ENCODE results near the gene TXNDC11.

DNA sequence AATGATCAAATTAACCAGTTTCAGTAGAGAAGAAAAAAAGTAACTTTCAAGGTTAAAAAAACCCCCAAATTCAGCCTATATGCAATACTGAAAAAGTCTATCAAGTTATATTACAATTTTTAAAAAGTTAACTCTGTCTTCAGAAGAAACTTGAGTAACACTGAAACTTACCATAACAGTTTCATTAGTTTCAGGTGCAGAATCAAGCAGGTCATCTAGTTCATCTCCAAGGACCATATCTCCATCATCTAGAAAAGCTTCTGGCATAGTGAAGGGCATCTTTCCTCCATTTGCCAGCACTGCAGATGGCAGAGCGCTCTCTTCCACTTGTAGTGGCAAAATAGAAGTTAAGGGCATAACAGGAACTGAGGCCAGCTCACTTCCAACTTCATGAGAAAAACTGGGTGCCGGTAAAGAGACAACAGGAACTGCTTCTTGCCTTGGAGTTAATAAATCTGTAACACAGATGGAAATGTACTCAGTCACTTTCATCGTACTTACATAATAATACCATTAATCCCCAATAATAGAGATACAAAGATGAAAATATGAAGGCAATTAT, 31.5 kb upstream of the TXNDC11 start:
- TF ChIP-seq POLR2AphosphoS5 (IDR thresholded peaks at IDR 0.05): no peak
- TF ChIP-seq CTCF (IDR thresholded peaks at IDR 0.05): no peak

Measured in breast epithelium (tissue), 3 donors.